Gastroesophageal sphincter (tissue), 4 donors: ENCODE results near the gene LRP1B. TPM values are rescaled to one million over a fixed set of nuclear protein-coding genes. Genes with fewer than 3 reads are reported as not detected.

Experiments used
- ATAC-seq: fragments of 150-250 bp; one replicate; pipeline ENCODE4 v1.9.1; 2016; ENCODE audit warnings: mild to moderate bottlenecking, moderate library complexity
- H3K27ac ChIP-seq, 4 donors: fragments of 200-600 bp; sonication (generic) in 3 of 4; 1 replicate in 3 of 4; 2 replicates in 1 of 4; pipeline ENCODE4 v1.5.1; 2016 to 2019
- H3K27me3 ChIP-seq: fragments of 200-600 bp; sonication (generic); one replicate; pipeline ENCODE4 v1.5.1; 2019
- H3K36me3 ChIP-seq, 2 donors: fragments of 200-600 bp; sonication (generic); one replicate each; pipeline ENCODE4 v1.5.1; 2019; ENCODE audit warnings: control low read depth in 1 of 2
- H3K4me1 ChIP-seq, 3 donors: fragments of 200-600 bp; sonication (generic); 1 replicate in 2 of 3; 2 replicates in 1 of 3; pipeline ENCODE4 v1.5.1; 2016 to 2019; ENCODE audit warnings: control low read depth in 2 of 3
- H3K4me3 ChIP-seq, 2 donors: fragments of 200-600 bp; sonication (generic); one replicate each; pipeline ENCODE4 v1.5.1; 2019; ENCODE audit warnings: mild to moderate bottlenecking in 1 of 2, moderate library complexity in 1 of 2
- H3K9me3 ChIP-seq, 3 donors: fragments of 200-600 bp; sonication (generic); one replicate each; pipeline ENCODE4 v1.5.1; 2017 to 2019; ENCODE audit warnings: control low read depth in 2 of 3
- EP300 ChIP-seq: sonication (generic); formaldehyde crosslinking; IDR thresholded peaks from one replicate; pipeline ENCODE4 v1.6.1; 2017; ENCODE audit warnings: antibody characterized with exemption, mild to moderate bottlenecking
- POLR2A ChIP-seq, 2 donors: fragments of 450-650 bp; IDR thresholded peaks; one replicate each; pipeline ENCODE4 v1.6.1; 2017; ENCODE audit warnings: antibody characterized with exemption in 2 of 2, mild to moderate bottlenecking in 2 of 2, moderate library complexity in 1 of 2
- POLR2AphosphoS5 ChIP-seq: sonication (generic); formaldehyde crosslinking; IDR thresholded peaks from one replicate; pipeline ENCODE4 v1.6.1; 2017; ENCODE audit warnings: antibody characterized with exemption
- WGBS, 2 donors: methylation state at CpG; one replicate each; pipeline ENCODE4 v1.1.5; 2018; ENCODE audit warnings: low coverage in 1 of 2; 5-methylcytosine and 5-hydroxymethylcytosine counted together
- total RNA-seq, 4 donors: library from RNA; depleted of rRNA; stranded (reverse); fragments of >200 nt; gene quantifications; one replicate each; pipeline ENCODE4 v1.1.0, GENCODE V29; 2016
- TF ChIP-seq, protein P1 (sequence below), 4 experiments: fragments of 200-600 bp in 2 of 4; fragments of 450-650 bp in 2 of 4; sonication (generic) in 1 of 4; IDR thresholded peaks; one replicate each; pipeline ENCODE4 v1.5.1; 2017 to 2019; ENCODE audit warnings: antibody characterized with exemption in 4 of 4, mild to moderate bottlenecking in 2 of 4, moderate library complexity in 2 of 4

LRP1B gene
- total RNA-seq, 4 donors from 2014 or later = 0.27 to 20.7 (median 3.2) TPM

DNA sequence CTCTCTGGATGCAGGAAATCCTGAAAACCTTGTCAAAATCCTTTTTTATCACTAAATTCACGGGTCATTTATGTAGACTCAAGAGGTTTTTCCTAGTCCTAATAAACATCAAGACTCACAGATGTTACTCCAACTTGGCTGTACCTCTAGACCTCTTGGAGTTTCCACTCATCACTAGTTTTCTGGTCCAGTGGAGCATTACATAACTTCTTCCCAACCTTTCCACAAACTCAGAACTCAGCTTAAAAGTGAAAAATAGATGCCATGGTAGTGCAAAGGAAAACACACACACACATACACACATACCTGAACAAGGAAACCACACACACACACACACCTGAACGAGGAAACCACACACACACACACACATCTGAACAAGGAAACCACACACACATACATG lies 807.2 kb downstream of the LRP1B start:
- Histone ChIP-seq H3K27me3 (no peaks in the 10 kb centered on the region), H3K4me1 (no peaks in the 10 kb centered on the region), H3K27ac (no peak overlapping the region), H3K9me3 (no peaks in the 10 kb centered on the region), H3K4me3 (no peak overlapping the region), H3K36me3 (no peaks in the 10 kb centered on the region)
- TF ChIP-seq POLR2AphosphoS5 (no peak), EP300 (no peak), POLR2A (IDR thresholded peaks at IDR 0.05) (no peak)
- TF ChIP-seq, protein P1, sequence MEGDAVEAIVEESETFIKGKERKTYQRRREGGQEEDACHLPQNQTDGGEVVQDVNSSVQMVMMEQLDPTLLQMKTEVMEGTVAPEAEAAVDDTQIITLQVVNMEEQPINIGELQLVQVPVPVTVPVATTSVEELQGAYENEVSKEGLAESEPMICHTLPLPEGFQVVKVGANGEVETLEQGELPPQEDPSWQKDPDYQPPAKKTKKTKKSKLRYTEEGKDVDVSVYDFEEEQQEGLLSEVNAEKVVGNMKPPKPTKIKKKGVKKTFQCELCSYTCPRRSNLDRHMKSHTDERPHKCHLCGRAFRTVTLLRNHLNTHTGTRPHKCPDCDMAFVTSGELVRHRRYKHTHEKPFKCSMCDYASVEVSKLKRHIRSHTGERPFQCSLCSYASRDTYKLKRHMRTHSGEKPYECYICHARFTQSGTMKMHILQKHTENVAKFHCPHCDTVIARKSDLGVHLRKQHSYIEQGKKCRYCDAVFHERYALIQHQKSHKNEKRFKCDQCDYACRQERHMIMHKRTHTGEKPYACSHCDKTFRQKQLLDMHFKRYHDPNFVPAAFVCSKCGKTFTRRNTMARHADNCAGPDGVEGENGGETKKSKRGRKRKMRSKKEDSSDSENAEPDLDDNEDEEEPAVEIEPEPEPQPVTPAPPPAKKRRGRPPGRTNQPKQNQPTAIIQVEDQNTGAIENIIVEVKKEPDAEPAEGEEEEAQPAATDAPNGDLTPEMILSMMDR (IDR thresholded peaks at IDR 0.05) = no peak
- ATAC-seq = no peak
- 77 to 81% methylated on average over 2 of the region's 2 CpGs for WGBS, 2 donors

DNA sequence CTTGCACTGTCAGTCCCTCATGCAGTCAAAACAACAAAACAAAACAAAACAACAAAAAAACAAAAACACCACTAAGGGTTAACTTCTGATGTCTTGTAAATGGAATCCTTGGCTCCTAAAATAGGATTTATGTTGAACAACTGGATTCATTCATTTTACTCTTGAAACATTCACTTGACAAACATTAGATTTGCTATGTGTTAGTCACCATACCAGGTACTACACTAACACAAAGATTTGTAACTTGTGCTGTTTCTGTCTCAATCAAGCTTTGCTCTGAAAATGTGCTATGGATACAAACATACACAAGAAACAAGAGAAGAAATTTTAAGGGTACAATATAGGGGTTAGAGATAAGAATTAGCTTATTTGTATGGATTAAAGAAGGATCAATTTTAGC lies 812.8 kb downstream of the LRP1B start:
- TF ChIP-seq, protein P1 (IDR thresholded peaks at IDR 0.05) = no peak
- TF ChIP-seq EP300 = no peak
- TF ChIP-seq POLR2AphosphoS5 = no peak
- no peak for TF ChIP-seq POLR2A (IDR thresholded peaks at IDR 0.05)
- Histone ChIP-seq H3K4me3 (no peak overlapping the region), H3K4me1 (no peaks in the 10 kb centered on the region), H3K36me3 (no peaks in the 10 kb centered on the region), H3K27ac (no peak overlapping the region), H3K27me3 (no peaks in the 10 kb centered on the region), H3K9me3 (no peaks in the 10 kb centered on the region)
- no peak for ATAC-seq

DNA sequence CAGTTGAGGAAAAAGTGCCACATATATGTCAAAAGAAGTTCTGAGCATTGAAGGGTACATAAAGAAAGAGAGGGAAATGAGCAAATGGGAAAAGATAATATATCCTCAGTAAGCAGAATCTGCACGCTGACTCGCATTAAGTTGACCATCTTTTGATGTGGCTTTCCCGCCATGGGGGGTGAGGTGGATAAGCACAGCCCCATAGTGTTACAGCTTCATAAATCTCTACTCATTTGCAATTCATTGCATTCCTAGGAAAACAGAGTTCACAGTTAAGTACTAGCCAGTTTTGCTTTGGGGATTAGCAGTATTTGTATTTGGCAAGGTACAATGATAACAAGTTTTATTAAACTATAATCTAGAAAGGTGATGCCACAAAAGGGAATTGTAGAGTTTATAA lies 814.2 kb downstream of the LRP1B start:
- Histone ChIP-seq H3K4me1 (no peaks in the 10 kb centered on the region), H3K36me3 (no peaks in the 10 kb centered on the region), H3K27me3 (no peaks in the 10 kb centered on the region), H3K4me3 (no peak overlapping the region), H3K9me3 (no peaks in the 10 kb centered on the region), H3K27ac (no peak overlapping the region)
- ATAC-seq = no peak
- TF ChIP-seq EP300 (no peak), POLR2AphosphoS5 (no peak), POLR2A (IDR thresholded peaks at IDR 0.05) (no peak)
- TF ChIP-seq, protein P1 (IDR thresholded peaks at IDR 0.05) = no peak
- 93 to 97% methylated on average over 3 of the region's 3 CpGs for WGBS, 2 donors

DNA sequence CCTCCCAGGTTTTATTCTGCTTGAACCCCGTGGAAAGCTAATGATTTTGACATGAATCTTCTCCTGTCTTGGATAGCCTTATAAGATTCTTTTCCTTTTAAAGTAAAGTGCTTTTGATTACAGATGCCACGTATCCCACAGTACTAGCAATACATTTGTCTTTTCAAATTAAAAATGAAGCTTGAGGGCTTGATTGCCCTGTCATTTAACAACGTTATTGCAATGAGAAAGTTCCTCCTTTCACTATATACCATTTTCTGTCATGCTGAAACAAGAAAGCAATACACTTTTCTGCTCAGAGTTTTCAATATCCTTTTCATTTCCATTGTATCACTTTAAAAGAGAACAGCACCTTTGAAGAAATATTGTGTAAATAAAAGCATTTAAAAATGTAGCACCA lies 814.7 kb downstream of the LRP1B start:
- H3K27me3 ChIP-seq = no peaks in the 10 kb centered on the region
- no peak overlapping the region for H3K4me3 ChIP-seq
- H3K4me1 ChIP-seq = no peaks in the 10 kb centered on the region
- H3K36me3 ChIP-seq = no peaks in the 10 kb centered on the region
- TF ChIP-seq EP300 (no peak), POLR2A (IDR thresholded peaks at IDR 0.05) (no peak), POLR2AphosphoS5 (no peak)
- TF ChIP-seq, protein P1 (IDR thresholded peaks at IDR 0.05) = no peak
- WGBS, 2 donors = 55 to 57% methylated on average over 3 of the region's 3 CpGs
- no peak for ATAC-seq
- no peaks in the 10 kb centered on the region for H3K9me3 ChIP-seq
- H3K27ac ChIP-seq = no peak overlapping the region

DNA sequence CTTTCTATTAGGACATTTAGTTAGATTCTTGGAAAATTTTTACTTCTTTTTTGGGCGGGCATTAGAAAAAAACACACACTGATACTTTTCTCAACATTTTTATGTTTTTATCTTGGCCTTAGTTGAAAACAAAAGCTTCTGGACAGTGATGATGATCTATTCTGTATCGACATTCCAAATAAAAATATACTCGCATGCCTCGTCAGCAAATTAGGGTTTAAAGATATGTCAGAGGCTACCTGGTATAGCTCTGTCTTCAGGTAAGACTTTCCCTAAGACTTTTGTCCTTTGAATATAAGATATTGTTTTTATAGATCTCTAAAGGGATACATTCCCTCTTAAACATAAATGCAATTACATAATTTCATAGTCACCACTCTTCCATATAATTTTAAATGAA lies 816.8 kb downstream of the LRP1B start:
- no peaks in the 10 kb centered on the region for H3K27me3 ChIP-seq
- no peak for ATAC-seq
- no peaks in the 10 kb centered on the region for H3K9me3 ChIP-seq
- no peaks in the 10 kb centered on the region for H3K36me3 ChIP-seq
- TF ChIP-seq EP300 (no peak), POLR2A (IDR thresholded peaks at IDR 0.05) (no peak), POLR2AphosphoS5 (no peak)
- TF ChIP-seq, protein P1 (IDR thresholded peaks at IDR 0.05) = no peak
- WGBS, 2 donors = 93 to 96% methylated on average over 4 of the region's 4 CpGs
- H3K4me3 ChIP-seq = no peak overlapping the region
- H3K4me1 ChIP-seq = no peaks in the 10 kb centered on the region
- H3K27ac ChIP-seq = no peak overlapping the region
